Measurements from ENCODE around the gene SOX14. TPM values are rescaled to one million over a fixed set of nuclear protein-coding genes. Genes with fewer than 3 reads are reported as not detected.

SOX14 gene
- not detected for total RNA-seq

GRCh38 chr3:137764001-137764433, at the start of gene SOX14:
Gene SOX14, plus strand, starts transcription at chr3:137764315. Its CDS starts 470 bp downstream, at chr3:137764785.
- DNase-seq = no peak

- no peak for DNase-seq
Measured at GRCh38 chr3:137714551-137714950, 49.6 kb upstream of the SOX14 start.

GRCh38 chr3:137724240-137724639, 39.9 kb upstream of the SOX14 start:
- no peak for DNase-seq

GRCh38 chr3:137737208-137737607, 26.9 kb upstream of the SOX14 start:
- no peak for DNase-seq

- DNase-seq = no peak
Measured at GRCh38 chr3:137738710-137739109, 25.4 kb upstream of the SOX14 start.

- DNase-seq = no peak
Measured at GRCh38 chr3:137743608-137744007, 20.5 kb upstream of the SOX14 start.

- DNase-seq = no peak
Measured at GRCh38 chr3:137746808-137747207, 17.3 kb upstream of the SOX14 start.

GRCh38 chr3:137759505-137759904, 4.6 kb upstream of the SOX14 start:
- DNase-seq = no peak

GRCh38 chr3:137760341-137761098, 3.6 kb upstream of the SOX14 start:
- no peak for DNase-seq

GRCh38 chr3:137761099-137761562, 3.0 kb upstream of the SOX14 start:
- no peak for DNase-seq

GRCh38 chr3:137761563-137762503, 2.3 kb upstream of the SOX14 start:
- no peak for DNase-seq

GRCh38 chr3:137762674-137763593, 1.2 kb upstream of the SOX14 start:
- no peak for DNase-seq

GRCh38 chr3:137763594-137763938, 549 bp upstream of the SOX14 start:
- no peak for DNase-seq

- DNase-seq = no peak
Measured at GRCh38 chr3:137764563-137765309, 621 bp downstream of the SOX14 start.

- no peak for DNase-seq
Measured at GRCh38 chr3:137765310-137766033, 1.4 kb downstream of the SOX14 start.

GRCh38 chr3:137766041-137766875, 2.1 kb downstream of the SOX14 start:
- DNase-seq = no peak

GRCh38 chr3:137766876-137767537, 2.9 kb downstream of the SOX14 start:
- no peak for DNase-seq

- no peak for DNase-seq
Measured at GRCh38 chr3:137767538-137768360, 3.6 kb downstream of the SOX14 start.
